ENCODE results near the gene HBM.
"Not testable (repeated sequence)": the region's sequence is repeated elsewhere in the genome, so short reads cannot be mapped to it uniquely, and the experiment has no call there.

The HBM gene

DNA sequence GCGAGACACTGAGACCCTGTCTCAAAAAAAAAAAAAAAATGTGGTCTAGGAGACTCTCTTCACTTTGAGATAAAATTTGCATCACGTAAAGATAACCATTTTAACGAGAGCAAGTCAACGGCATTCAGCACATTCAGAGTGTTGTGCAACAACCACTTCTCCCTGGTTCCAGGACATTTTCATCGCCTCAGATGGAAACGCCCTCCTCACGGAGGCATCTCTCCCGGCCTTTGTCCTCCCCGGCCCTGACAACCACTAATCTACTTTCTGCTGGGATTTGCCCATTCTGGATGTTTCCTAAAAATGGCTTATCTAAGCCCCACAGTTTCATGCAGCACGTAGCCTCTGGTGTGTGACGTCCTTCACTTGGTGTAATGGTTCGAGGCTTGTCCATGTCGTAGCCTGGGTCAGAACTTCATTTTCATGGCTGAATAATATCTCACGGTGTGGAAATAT is 21.0 kb upstream of the HBM start:
- DNase-seq (ENCODE audit: low read depth in 1 of 2, low spot score in 1 of 2), result no peak

DNA sequence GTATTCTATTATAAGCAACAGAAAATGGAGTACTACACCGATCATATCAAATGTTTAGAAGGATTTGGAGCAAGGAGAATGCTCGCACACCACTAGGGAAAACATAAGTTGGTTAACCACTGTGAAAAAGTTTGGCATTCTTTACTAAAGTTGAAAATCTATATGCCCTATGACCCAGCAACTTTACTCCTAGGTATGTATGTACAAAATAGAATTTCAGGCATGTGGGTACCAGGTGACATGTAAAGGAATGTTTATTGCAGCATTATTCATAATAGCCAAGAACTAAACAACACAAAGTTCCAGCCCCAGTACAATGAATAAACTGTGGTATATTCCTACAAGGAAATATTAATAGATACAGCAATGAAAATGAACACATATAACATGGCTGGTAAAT is 19.1 kb upstream of the HBM start:
- no peak for DNase-seq (ENCODE audit: low read depth in 1 of 2, low spot score in 1 of 2)

DNA sequence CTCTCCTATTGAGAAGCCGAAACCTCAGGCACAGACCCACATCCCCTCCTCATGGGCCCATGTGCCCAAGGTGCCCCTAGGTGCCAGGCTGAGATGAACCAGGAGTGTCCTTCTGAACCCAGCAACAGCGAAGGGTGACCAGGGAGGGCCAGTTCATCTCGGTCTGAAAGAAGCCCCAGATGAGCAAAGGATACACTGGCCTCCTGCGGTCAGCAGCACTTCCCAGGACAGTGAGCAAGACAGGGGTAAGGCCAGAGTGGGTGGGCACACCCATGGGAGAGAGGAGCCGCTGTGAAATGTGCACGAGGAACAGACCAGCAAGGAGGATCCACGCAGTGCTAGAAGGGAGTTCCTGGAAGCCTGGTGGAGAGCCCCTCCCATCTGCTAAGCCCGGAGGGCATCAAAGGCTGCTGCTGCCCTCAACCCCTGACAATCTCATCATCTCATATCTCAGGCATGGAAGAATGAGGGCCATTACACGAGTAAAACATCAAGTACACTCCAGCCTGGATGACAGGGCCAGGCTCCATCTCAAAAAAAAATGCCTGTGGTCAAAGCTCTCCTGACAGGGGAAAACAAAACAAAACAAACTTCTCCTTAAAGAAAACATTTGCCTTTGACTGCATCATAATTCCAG is 16.6 kb upstream of the HBM start:
- DNase-seq (ENCODE audit: low read depth in 1 of 2, low spot score in 1 of 2), result no peak

DNA sequence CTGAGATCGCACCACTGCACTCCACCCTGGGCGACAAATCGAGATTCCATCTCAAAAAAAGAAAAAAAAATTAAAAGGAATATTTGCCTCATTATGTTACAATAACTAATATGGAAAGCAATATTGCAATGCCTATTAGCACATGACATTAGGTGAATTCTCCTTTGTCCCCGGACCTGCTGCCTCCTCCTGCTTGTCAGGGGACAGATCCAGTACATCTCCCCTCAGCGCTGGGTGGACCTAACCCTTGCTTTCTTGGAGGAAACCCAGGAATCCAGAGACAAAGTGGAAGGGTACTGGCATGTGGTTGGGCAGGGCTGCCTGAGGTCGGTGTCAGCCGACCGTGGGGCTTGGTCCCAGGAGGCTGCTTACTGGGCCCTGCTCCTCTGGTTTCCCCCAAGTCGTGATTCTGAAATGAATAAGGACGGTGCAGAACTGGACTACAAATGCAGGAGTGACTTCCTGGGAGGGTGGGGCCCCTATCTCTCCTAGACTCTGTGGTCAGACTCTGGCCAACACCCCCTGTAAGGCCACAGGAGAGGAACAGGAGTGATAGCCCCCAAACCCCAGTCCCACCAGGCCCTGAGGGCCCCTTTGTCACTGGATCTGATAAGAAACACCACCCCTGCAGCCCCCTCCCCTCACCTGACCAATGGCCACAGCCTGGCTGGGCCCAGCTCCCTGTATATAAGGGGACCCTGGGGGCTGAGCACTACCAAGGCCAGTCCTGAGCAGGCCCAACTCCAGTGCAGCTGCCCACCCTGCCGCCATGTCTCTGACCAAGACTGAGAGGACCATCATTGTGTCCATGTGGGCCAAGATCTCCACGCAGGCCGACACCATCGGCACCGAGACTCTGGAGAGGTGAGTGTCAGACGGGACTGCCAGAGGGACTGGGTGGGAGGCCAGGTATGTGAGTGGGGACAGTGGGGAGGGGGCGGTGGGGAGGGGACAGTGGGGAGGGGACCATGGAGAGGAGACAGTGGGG is 13.3 kb upstream of the HBM start, which contains the start of gene HBZ:
Gene HBZ, plus strand, starts transcription at position 504 of the 988 bp plus-strand sequence. Its CDS starts 266 bp downstream, at position 770.
- DNase-seq (ENCODE audit: low read depth in 1 of 2, low spot score in 1 of 2), result no peak

DNA sequence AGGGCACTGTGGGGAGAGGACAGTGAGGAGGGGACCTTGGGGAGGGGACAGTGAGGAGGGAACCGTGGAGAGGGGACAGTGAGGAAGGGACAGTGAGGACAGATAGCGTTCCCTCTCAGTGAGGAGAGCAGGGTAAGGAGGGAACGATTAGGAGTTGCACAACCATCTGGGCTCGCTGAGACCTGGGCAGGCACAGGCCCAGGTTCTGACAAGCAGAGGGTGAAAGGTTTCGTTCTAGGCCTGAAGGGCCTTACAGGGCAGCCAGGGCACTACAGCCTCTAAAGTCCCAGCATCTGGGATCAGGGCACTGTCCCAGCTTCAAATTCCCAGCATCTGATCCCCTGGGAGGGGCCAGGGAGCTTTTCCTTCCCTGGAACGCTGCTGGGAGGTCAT is 12.7 kb upstream of the HBM start:
- DNase-seq (ENCODE audit: low read depth in 1 of 2, low spot score in 1 of 2), result not testable (repeated sequence)

DNA sequence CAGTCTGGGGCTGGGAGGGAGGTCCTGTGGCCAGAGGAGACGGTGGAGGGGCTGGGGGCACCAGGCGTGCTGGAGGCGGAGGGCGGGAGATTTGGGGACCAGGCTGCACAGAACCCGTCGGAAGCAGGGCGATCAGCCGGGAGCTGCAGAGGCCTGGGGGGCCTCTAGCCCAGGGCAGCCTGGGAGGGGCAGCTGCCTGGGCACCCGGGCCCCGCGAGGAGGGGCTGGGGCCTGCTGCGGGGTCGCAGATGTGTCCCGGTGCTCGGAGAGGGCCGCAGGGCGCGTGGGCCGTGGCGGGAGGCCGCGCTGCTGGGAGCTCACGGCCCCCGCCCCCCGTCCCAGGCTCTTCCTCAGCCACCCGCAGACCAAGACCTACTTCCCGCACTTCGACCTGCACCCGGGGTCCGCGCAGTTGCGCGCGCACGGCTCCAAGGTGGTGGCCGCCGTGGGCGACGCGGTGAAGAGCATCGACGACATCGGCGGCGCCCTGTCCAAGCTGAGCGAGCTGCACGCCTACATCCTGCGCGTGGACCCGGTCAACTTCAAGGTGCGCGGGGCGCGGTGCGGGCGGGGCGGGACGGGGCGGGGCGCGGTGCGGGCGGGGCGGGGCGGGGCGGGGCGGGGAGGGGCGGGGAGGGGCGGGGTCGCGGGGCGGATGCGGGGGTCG is 12.1 kb upstream of the HBM start:
- DNase-seq (ENCODE audit: low read depth in 1 of 2, low spot score in 1 of 2), result not testable (repeated sequence)

DNA sequence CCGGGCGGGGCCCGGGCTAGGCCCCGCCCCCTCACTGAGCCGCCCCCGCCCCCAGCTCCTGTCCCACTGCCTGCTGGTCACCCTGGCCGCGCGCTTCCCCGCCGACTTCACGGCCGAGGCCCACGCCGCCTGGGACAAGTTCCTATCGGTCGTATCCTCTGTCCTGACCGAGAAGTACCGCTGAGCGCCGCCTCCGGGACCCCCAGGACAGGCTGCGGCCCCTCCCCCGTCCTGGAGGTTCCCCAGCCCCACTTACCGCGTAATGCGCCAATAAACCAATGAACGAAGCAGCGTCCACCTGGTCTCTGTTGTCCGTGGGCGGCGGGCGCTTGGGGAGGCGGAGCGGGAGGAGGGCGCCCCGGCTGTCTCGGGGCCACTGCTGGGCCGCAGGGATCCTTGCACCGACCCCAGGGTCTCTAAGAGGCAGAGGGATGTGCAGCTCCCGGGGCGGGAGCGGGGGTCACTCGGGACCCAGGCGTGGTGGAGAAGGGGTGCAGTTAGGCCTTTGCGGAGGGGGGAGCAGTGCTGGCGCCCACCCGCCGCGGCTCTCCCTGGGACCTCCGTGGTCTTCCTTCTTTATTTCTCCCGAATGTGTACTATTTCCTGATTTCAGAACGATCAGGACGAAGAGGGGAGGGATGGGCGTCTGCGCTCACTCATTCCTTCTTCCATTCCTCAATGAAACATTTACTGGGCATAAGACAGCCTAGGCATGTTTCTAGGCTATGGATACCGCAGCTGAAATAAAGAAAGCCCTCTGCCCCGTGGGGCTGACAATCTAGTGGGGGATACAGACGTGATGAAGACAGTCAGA is 11.4 kb upstream of the HBM start:
- DNase-seq (ENCODE audit: low read depth in 1 of 2, low spot score in 1 of 2), result no peak

DNA sequence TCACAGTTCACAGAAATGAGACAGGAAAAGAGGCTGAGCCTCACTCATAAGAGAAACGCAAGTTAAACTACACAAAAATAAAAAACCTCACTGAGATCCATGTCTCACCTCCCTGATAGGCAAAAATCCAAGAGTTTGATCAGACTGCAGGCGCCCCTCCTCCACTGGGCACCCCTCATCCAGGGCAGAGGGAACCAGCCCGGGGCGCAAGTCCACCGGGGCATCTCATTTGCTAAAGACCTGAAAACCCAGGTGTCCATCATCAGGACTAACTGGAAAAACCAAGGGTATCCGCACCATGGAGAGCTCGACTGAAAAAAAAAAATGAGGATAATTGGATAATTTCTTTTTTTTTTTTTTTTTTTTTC is 10.8 kb upstream of the HBM start:
- DNase-seq (ENCODE audit: low read depth in 1 of 2, low spot score in 1 of 2), result no peak

DNA sequence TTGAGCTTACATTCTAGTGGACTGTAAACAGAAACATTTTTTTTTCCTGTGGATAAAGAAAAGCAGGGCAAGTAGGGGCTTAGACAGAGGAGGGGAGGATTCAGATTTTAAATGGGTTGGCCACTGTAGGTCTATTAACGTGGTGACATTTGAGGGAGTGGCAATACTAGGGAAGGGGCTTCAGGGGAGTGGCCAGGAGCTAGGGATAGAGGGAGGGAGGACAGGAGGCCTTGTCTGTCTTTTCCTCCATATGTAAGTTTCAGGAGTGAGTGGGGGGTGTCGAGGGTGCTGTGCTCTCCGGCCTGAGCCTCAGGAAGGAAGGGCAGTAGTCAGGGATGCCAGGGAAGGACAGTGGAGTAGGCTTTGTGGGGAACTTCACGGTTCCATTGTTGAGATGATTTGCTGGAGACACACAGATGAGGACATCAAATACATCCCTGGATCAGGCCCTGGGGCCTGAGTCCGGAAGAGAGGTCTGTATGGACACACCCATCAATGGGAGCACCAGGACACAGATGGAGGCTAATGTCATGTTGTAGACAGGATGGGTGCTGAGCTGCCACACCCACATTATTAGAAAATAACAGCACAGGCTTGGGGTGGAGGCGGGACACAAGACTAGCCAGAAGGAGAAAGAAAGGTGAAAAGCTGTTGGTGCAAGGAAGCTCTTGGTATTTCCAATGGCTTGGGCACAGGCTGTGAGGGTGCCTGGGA is 6.5 kb upstream of the HBM start:
- no peak for DNase-seq (ENCODE audit: low read depth in 1 of 2, low spot score in 1 of 2)

DNA sequence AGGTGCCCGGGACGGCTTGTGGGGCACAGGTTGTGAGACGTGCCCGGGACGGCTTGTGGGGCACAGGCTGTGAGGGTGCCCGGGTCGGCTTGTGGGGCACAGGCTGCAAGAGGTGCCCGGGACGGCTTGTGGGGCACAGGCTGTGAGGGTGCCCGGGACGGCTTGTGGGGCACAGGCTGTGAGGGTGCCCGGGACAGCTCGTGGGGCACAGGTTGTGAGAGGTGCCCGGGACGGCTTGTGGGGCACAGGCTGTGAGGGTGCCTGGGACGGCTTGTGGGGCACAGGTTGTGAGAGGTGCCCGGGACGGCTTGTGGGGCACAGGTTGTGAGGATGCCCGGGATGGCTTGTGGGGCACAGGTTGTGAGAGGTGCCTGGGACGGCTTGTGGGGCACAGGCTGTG is 5.5 kb upstream of the HBM start:
- not testable (repeated sequence) for DNase-seq (ENCODE audit: low read depth in 1 of 2, low spot score in 1 of 2)

DNA sequence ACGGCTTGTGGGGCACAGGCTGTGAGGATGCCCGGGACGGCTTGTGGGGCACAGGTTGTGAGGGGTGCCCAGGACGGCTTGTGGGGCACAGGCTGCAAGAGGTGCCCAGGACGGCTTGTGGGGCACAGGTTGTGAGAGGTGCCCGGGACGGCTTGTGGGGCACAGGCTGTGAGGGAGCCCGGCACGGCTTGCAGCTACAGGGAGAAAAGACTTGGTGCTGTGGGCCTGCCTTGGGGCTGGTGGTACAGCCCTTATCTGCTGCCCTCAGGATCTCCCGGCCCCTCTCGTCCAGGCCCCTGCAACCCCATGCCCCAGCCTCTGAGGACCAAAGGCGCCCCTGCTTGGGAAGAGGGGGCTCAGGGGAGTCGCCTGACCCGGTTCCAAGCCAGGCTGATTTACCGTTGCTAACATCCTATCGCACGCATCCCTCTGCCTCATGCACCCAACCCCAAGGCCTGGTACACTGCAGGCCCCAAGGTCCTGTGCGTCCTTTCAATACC is 5.0 kb upstream of the HBM start:
- no peak for DNase-seq (ENCODE audit: low read depth in 1 of 2, low spot score in 1 of 2)

DNA sequence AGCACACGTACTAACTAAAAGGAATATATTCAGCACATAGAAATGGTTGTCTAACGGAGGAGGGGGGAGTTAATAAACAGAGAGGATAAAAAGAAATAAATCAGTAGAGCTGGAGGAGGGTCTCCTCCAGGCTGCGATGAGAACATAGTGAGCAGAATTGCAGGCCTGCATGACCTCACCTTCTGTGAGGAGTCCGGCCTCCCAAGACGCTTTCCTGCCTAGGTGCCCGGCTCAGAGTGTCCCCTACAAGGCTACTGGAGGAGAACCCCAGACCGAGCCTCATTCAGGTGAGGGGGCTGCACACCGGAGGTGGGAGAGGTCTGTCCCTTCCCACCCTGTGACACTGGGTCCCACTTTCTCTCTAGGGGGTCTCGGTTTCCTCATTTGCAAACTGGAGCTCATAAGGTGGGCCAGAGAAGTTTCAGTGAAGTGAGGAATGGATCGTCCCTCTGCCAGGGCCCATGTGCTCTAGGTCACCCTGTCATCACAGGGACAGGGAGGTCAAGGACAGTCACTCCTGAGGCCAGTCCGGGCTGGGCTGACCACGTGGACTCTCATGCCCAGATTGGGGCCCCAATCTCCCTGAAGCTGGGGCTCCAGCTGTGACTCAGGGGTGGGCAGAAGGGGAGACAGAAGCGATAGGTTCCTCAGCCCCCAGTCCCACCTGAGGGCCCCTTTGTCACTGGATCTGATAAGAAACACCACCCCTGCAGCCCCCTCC is 3.3 kb upstream of the HBM start:
- no peak for DNase-seq (ENCODE audit: low read depth in 1 of 2, low spot score in 1 of 2)

DNA sequence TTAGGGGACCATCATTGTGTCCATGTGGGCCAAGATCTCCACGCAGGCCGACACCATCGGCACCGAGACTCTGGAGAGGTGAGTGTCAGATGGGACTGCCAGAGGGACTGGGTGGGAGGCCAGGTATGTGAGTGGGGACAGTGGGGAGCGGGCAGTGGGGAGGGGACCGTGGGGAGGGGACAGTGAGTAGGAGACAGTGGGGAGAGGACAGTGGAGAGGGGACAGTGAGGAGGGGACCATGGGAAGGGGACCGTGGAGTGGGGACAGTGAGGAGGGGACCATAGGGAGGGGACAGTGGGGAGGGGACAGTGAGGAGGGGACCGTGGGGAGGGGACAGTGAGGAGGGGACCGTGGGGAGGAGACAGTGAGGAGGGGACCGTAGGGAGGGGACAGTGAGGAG is 2.6 kb upstream of the HBM start:
- DNase-seq (ENCODE audit: low read depth in 1 of 2, low spot score in 1 of 2), result not testable (repeated sequence)

DNA sequence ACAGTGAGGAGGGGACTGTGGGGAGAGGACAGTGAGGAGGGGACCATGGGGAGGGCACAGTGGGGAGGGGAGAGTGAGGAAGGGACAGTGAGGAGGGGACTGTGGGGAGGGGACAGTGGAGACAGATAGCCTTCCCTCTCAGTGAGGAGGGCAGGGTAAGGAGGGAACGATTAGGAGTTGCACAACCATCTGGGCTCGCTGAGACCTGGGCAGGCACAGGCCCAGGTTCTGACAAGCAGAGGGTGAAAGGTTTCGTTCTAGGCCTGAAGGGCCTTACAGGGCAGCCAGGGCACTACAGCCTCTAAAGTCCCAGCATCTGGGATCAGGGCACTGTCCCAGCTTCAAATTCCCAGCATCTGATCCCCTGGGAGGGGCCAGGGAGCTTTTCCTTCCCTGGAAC is 2.1 kb upstream of the HBM start:
- DNase-seq (ENCODE audit: low read depth in 1 of 2, low spot score in 1 of 2), result not testable (repeated sequence)

DNA sequence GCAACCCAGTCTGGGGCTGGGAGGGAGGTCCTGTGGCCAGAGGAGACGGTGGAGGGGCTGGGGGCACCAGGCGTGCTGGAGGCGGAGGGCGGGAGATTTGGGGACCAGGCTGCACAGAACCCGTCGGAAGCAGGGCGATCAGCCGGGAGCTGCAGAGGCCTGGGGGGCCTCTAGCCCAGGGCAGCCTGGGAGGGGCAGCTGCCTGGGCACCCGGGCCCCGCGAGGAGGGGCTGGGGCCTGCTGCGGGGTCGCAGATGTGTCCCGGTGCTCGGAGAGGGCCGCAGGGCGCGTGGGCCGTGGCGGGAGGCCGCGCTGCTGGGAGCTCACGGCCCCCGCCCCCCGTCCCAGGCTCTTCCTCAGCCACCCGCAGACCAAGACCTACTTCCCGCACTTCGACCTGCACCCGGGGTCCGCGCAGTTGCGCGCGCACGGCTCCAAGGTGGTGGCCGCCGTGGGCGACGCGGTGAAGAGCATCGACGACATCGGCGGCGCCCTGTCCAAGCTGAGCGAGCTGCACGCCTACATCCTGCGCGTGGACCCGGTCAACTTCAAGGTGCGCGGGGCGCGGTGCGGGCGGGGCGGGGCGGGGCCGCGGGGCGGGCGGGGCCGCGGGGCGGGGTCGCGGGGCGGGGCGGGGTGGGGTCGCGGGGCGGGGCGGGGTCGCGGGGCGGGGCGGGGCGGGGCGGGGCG is 1.5 kb upstream of the HBM start:
- DNase-seq (ENCODE audit: low read depth in 1 of 2, low spot score in 1 of 2), result not testable (repeated sequence)

DNA sequence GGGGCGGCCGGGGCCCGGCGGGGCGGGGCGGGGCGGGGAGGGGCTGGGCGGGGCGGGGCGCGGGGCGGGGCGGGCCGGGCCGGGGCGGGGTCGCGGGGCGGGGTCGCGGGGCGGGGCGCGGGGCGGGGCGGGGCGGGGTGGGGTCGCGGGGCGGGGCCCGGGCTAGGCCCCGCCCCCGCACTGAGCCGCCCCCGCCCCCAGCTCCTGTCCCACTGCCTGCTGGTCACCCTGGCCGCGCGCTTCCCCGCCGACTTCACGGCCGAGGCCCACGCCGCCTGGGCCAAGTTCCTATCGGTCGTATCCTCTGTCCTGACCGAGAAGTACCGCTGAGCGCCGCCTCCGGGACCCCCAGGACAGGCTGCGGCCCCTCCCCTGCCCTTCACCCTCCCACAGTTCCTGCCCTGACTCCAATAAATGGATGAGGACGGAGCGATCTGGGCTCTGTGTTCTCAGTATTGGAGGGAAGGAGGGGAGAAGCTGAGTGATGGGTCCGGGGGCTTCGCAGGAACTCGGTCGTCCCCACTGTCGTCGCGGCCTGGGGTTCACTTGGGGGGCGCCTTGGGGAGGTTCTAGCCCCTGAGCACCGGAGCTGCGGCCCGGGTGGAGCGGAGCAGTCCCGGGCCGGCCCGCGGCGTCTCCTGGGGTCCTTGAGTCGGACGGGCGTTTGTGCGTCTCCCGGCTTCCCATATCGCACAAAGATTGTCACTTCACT is 795 bp upstream of the HBM start:
- DNase-seq (ENCODE audit: low read depth in 1 of 2, low spot score in 1 of 2), result no peak

DNA sequence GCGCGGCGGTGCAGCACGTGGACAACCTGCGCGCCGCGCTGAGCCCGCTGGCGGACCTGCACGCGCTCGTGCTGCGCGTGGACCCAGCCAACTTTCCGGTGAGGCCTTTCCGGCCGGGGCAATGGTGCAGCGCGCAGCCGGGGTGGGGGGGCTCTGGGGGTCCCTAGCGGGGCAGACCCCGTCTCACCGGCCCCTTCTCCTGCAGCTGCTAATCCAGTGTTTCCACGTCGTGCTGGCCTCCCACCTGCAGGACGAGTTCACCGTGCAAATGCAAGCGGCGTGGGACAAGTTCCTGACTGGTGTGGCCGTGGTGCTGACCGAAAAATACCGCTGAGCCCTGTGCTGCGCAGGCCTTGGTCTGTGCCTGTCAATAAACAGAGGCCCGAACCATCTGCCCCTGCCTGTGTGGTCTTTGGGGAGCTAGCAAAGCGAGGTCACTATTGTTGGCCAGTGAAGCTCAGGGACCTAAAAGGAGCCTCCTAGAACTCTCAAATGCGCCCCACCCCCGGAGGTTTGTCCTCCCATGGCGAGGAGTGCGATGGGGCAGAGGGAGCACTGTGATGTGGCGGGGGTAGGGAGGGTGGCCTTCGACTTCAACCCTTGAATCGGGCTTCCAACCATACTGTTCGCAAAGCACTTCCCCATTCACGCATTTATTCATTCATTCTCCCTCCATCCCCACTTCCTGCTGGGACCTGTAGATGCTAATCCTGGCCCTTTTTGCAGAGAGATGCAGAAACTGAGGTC is 770 bp downstream of the HBM start:
- DNase-seq (ENCODE audit: low read depth in 1 of 2, low spot score in 1 of 2), result no peak
